RWPE2 (cell line): Measurements from ENCODE around the gene LRBA.

Experiments used
- ATAC-seq: fragments of 200-7000 bp; cut with Tn5 transposase; 3 replicates; pipeline ENCODE4 v1.9.1; 2021; ENCODE audit warnings: low read depth
- DNase-seq: peaks from one replicate; pipeline ENCODE4 v3.0.0-alpha.2; 2020; ENCODE audit warnings: low spot score
- H3K27ac ChIP-seq: fragments of 450-650 bp; 2 replicates; pipeline ENCODE4 v1.5.1; 2017; ENCODE audit warnings: mild to moderate bottlenecking; ENCODE audit not compliant: poor library complexity, severe bottlenecking
- H3K27me3 ChIP-seq: fragments of 250-450 bp; sonication (Bioruptor Pico); 2 replicates; pipeline ENCODE4 v1.5.1; 2021; ENCODE audit warnings: mild to moderate bottlenecking, moderate library complexity; ENCODE audit not compliant: insufficient read depth, poor library complexity, severe bottlenecking
- H3K36me3 ChIP-seq: fragments of 250-450 bp; sonication (Bioruptor Pico); 2 replicates; pipeline ENCODE4 v1.5.1; 2020; ENCODE audit warnings: low read depth, mild to moderate bottlenecking, moderate library complexity
- H3K4me1 ChIP-seq: fragments of 250-450 bp; sonication (Bioruptor Pico); 2 replicates; pipeline ENCODE4 v1.5.1; 2021; ENCODE audit warnings: mild to moderate bottlenecking, moderate library complexity; ENCODE audit not compliant: insufficient read depth, poor library complexity, severe bottlenecking
- H3K4me3 ChIP-seq: fragments of 250-450 bp; sonication (Bioruptor Pico); 2 replicates; pipeline ENCODE4 v1.5.1; 2021; ENCODE audit warnings: mild to moderate bottlenecking, moderate library complexity; ENCODE audit not compliant: severe bottlenecking
- H3K9me3 ChIP-seq: fragments of 250-450 bp; sonication (Bioruptor Pico); 2 replicates; pipeline ENCODE4 v1.5.1; 2021; ENCODE audit warnings: mild to moderate bottlenecking, moderate library complexity; ENCODE audit not compliant: severe bottlenecking
- CTCF ChIP-seq: fragments of 450-650 bp; IDR thresholded peaks from one replicate; pipeline ENCODE4 v1.5.1; 2017; ENCODE audit warnings: mild to moderate bottlenecking, moderate library complexity; ENCODE audit not compliant: poor library complexity, severe bottlenecking

LRBA gene

DNA sequence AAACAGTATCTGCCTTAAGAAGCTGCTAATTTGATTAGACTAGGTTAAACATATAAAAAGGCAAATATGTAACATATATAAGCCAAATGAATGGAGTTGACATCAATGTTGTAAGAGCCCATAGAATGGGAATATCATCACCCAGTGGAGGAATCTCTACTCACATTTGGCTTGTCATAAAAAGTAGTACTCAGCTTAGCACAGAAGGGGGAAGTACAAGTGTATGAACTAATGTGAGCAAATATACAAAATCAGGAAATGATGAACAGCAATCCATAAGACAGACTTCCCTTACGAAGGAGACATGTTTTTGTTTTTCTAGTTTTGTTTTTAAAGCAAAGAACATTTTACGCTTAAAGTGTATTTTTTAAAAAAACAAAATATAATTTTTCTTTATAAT is 358.2 kb downstream of the LRBA start:
- no peak for TF ChIP-seq CTCF
- Histone ChIP-seq H3K27me3 (no peaks in the 10 kb centered on the region), H3K36me3 (no peaks in the 10 kb centered on the region), H3K4me1 (peaks cover 6% of the 10 kb centered on the region), H3K27ac (no peak overlapping the region), H3K9me3 (no peaks in the 10 kb centered on the region), H3K4me3 (no peak overlapping the region)
- DNase-seq: no peak
- no peak for ATAC-seq

- Histone ChIP-seq H3K4me1 (no peaks in the 10 kb centered on the region), H3K27me3 (no peaks in the 10 kb centered on the region), H3K27ac (no peak overlapping the region), H3K9me3 (no peaks in the 10 kb centered on the region), H3K36me3 (no peaks in the 10 kb centered on the region), H3K4me3 (no peak overlapping the region)
- ATAC-seq (no peak), DNase-seq (no peak)
- TF ChIP-seq CTCF: no peak
Measured at GRCh38 chr4:150650751-150651150, 364.3 kb downstream of the LRBA start.

GRCh38 chr4:150648123-150648522 is 367.0 kb downstream of the LRBA start:
- Histone ChIP-seq H3K4me1 (no peaks in the 10 kb centered on the region), H3K36me3 (no peaks in the 10 kb centered on the region), H3K9me3 (no peaks in the 10 kb centered on the region), H3K27ac (no peak overlapping the region), H3K27me3 (no peaks in the 10 kb centered on the region), H3K4me3 (no peak overlapping the region)
- no peak for TF ChIP-seq CTCF
- ATAC-seq: no peak
- DNase-seq: no peak

DNA sequence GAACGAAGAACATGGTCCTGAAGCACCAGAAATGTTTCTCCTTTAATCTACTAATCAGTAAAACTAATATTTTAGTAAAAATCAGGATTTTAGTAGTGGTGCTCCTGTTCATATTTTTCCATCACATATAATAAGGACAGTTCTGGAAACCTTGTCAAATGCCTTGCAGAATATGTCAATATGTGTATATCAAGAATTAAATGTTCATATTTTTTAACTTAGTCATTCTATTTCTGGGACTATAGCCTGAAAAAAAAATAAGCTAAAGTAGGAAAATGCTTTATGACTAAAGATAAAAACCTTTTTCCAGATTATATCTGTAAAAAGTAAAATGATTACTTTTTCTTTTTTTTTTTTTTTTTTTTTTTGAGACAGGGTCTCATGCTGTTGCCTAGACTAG is 368.1 kb downstream of the LRBA start:
- no peaks in the 10 kb centered on the region for H3K4me1 ChIP-seq
- no peaks in the 10 kb centered on the region for H3K36me3 ChIP-seq
- TF ChIP-seq CTCF: no peak
- no peaks in the 10 kb centered on the region for H3K9me3 ChIP-seq
- DNase-seq: no peak
- ATAC-seq: no peak
- H3K27me3 ChIP-seq: no peaks in the 10 kb centered on the region
- H3K4me3 ChIP-seq: no peak overlapping the region
- H3K27ac ChIP-seq: no peak overlapping the region

- H3K4me1 ChIP-seq: no peaks in the 10 kb centered on the region
- H3K27me3 ChIP-seq: no peaks in the 10 kb centered on the region
- H3K4me3 ChIP-seq: no peak overlapping the region
- no peak overlapping the region for H3K27ac ChIP-seq
- H3K36me3 ChIP-seq: no peaks in the 10 kb centered on the region
- H3K9me3 ChIP-seq: no peaks in the 10 kb centered on the region
- no peak for TF ChIP-seq CTCF
- ATAC-seq: no peak
- no peak for DNase-seq
Measured at GRCh38 chr4:150641612-150642011, 373.5 kb downstream of the LRBA start.
